Measurements from ENCODE around the gene MON2.
"Not testable (repeated sequence)": the region's sequence is repeated elsewhere in the genome, so short reads cannot be mapped to it uniquely, and the experiment has no call there.

The MON2 gene

DNA sequence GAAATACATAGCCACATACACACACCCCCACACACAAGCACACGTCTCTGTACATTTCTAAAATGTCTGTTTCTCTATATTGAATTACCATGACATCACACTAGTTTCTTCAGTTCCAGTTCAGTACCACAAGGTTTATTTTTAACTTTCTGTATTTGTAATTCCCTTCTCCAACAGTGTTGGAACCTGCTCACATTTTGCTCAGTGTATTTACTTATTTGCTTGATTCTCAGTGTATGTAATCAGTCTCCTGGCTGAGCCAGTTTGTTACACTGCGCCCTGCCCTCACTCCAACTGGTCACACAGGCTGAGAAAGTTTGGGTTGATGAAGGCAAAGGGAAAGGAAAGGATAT is 67.1 kb downstream of the MON2 start:
- in situ Hi-C loops (cut with HindIII; ENCODE audit: low pct_ligation_motif_present, low pct_unique_long_range_greater_than_20kb, low sequenced_read_pairs), result no loop called here
- peak; percentile 58 for DNase-seq

DNA sequence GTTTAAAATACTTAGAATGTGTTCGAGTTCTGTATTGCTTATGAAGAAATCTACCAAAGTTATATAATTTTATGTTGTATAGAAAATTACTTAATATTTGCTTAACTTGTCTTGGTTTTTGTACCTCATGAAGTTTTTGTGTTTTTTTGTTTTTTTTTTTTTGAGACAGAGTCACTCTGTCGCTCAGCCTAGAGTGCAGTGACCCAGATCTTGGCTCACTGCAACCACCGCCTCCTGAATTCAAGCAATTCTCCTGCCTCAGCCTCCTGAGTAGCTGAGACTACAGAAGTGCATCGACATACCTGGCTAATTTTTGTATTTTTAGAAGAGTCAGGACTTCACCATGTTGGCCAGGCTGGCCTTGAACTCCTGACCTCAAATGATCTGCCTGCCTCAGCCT is 69.9 kb downstream of the MON2 start:
- no peak for DNase-seq
- in situ Hi-C loops (cut with HindIII; ENCODE audit: low pct_ligation_motif_present, low pct_unique_long_range_greater_than_20kb, low sequenced_read_pairs), result no loop called here

GRCh38 chr12:62537551-62537950 is 70.9 kb downstream of the MON2 start:
- peak; percentile 24 for DNase-seq
- in situ Hi-C loops (cut with HindIII; ENCODE audit: low pct_ligation_motif_present, low pct_unique_long_range_greater_than_20kb, low sequenced_read_pairs), result no loop called here

- in situ Hi-C loops (cut with HindIII; ENCODE audit: low pct_ligation_motif_present, low pct_unique_long_range_greater_than_20kb, low sequenced_read_pairs), result no loop called here
These were observed 73.7 kb downstream of the MON2 start for GRCh38 chr12:62540354-62540753.

DNA sequence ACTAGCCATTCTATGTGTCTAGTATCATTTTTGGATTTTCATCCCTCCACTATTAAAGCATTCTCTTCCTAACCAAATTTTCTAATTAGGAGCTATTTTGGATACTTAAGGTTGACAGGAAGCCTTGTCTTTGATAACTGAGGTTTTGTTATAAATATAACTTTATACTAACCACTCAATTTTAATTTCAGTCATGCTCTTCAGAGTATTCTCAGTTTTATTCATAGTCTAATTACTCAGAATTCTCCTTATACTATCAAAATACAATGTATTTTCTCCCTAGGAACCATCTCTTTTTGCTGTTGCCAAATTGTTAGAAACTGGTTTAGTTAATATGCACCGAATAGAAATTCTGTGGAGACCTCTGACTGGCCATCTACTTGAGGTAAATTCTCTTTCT is 76.2 kb downstream of the MON2 start:
- in situ Hi-C loops (cut with HindIII; ENCODE audit: low pct_ligation_motif_present, low pct_unique_long_range_greater_than_20kb, low sequenced_read_pairs), result no loop called here
- DNase-seq, result no peak

More at GRCh38 chr12:62540354-62540753, 73.7 kb downstream of the MON2 start:
- DNase-seq, result no peak

- DNase-seq, result no peak
- in situ Hi-C loops (cut with HindIII; ENCODE audit: low pct_ligation_motif_present, low pct_unique_long_range_greater_than_20kb, low sequenced_read_pairs), result no loop called here
These were observed 76.7 kb downstream of the MON2 start for GRCh38 chr12:62543324-62543723.

- in situ Hi-C loops (cut with HindIII; ENCODE audit: low pct_ligation_motif_present, low pct_unique_long_range_greater_than_20kb, low sequenced_read_pairs), result no loop called here
- no peak for DNase-seq
These were observed 77.1 kb downstream of the MON2 start for GRCh38 chr12:62543741-62544140.

DNA sequence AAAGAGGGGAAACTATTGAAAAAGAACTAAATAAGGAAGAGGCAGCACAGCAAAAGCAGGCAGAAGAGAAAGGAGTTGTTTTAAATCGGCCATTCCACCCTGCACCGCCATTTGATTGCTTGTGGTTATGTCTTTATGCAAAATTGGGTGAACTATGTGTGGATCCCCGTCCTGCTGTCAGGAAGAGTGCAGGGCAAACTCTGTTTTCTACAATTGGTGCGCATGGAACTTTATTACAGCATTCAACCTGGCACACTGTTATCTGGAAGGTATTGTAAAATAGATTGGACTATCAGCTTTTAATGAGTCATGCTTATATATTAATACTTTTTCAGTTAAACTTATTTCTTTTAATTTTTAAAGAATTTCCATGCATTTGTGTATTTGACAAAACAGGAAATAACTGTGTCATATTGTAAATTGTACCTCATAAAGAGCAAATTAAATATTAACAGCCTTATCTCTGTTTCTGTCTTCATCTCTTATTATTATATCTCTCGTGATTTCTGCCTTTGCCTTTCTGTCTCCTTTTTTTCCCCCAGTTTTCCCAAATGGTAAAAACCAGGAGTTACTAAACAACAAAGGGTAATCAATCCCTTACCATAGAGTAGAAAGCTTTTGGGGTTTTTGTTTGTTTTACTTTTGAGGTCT is 86.4 kb downstream of the MON2 start:
- DNase-seq, result no peak
- in situ Hi-C loops (cut with HindIII; ENCODE audit: low pct_ligation_motif_present, low pct_unique_long_range_greater_than_20kb, low sequenced_read_pairs), result no loop called here

- DNase-seq; in situ Hi-C loops (cut with HindIII; ENCODE audit: low pct_ligation_motif_present, low pct_unique_long_range_greater_than_20kb, low sequenced_read_pairs): not testable (repeated sequence)
These were observed 92.7 kb downstream of the MON2 start for GRCh38 chr12:62559366-62559765.

DNA sequence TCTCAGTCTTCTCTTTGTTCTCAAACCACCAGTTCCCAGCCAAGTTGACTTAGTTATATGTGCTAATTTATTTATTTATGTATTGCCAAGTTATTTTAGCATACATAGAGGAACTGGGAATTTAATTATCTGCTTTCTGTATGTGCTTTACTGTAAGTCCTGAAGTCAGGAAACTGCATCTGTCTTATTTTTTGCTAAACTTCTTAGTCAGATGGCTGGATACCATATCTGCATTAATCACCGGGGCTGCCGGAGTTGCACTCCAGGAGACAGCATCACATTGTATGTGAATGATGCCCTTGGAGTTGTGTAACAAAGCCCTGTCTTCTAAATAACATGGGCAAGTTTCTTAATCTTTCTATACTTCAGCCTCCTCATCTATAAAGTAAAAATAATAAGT is 96.2 kb downstream of the MON2 start:
- in situ Hi-C loops (cut with HindIII; ENCODE audit: low pct_ligation_motif_present, low pct_unique_long_range_greater_than_20kb, low sequenced_read_pairs), result no loop called here

DNA sequence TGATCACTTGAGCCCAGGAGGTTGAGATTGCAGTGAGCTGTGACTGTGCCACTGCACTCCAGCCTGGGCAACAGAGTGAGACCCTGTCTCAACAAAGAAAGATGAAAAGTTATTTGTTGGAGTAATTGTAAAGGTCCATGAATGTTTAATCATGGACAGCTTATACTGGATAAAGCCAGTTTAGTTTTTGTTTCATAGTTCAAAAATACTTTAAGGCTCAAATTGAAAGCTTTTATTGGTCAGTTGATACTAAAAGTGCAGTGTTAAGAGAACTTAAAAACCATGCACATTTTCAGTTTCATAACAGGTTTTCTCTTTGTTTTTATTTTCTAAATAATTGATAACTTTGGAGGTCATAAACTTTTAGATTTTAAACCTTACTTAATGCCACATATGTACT is 108.4 kb downstream of the MON2 start:
- no peak for DNase-seq
- in situ Hi-C loops (cut with HindIII; ENCODE audit: low pct_ligation_motif_present, low pct_unique_long_range_greater_than_20kb, low sequenced_read_pairs), result no loop called here

More for the DNA sequence above, 96.2 kb downstream of the MON2 start:
- no peak for DNase-seq

DNA sequence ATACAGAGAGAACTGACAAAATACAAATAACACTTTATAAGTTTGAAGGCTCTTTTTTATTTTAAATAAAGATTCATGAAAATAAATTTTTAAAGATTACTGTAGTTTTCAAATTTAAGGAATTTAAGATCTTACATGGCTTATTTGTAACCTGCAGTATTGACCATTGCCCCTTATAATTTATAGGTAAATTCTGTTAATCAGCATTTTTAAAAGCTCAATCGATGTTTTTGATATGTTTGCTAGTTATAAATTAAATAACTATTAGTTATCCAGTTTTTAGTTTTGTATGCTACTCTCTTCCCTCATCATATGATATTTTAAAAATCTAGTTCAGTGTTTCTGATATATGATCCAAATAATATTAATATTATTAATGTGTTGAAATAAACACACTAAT is 109.9 kb downstream of the MON2 start:
- no peak for DNase-seq
- in situ Hi-C loops (cut with HindIII; ENCODE audit: low pct_ligation_motif_present, low pct_unique_long_range_greater_than_20kb, low sequenced_read_pairs), result no loop called here

DNA sequence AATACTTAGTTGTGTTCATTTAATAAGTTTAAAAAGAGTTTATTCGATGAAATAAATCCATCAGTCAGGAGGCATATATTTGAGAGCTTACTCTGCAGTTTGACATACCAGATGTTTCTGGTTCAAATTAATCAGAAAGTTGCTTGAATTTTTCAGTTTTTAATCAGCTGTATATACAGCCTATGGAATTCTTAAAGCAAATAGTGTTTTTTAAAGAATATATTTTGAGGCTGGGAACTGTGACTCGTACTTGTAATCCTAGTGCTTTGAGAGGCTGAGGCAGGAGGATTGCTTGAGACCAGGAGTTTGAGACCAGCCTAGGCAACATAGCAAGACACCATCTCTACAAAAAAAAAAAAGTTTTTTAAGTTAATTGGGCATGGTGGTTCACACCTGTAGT is 112.1 kb downstream of the MON2 start:
- in situ Hi-C loops (cut with HindIII; ENCODE audit: low pct_ligation_motif_present, low pct_unique_long_range_greater_than_20kb, low sequenced_read_pairs), result no loop called here
- DNase-seq, result no peak

DNA sequence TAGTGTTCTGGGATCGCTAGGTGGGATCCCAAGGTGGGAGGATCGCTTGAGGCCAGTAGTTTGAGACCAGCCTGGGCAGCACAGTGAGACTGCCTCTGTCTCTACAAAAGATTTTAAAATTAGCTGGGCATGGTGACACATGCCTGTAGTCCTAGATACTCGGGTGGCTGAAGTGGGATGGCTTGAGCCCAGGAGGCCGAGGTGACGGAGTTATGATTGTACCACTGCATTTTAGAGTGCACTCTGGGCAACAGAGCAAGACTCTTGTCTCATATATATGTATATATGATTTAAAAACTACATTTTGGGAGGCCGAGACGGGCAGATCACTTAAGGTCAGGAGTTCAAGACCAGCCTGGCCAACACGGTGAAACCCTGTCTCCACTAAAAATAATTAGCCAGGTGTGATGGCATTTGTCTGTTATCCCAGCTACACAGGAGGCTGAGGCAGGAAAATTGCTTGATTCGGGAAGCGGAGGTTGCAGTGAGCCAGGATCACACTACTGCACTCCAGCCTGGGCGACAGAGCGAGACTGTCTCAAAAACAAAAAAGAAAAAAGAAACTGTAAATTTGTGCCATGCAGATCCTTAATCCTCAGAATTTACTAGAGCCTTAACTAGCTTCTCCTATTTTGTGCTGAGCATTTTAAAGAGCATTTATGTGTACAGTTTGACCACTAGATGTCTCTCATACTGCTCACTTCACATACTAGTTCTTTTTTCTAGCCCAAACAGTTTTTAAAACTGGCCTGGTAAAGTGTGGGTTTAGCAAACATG is 114.8 kb downstream of the MON2 start:
- in situ Hi-C loops (cut with HindIII; ENCODE audit: low pct_ligation_motif_present, low pct_unique_long_range_greater_than_20kb, low sequenced_read_pairs), result no loop called here
- DNase-seq, result peak; percentile 73

DNA sequence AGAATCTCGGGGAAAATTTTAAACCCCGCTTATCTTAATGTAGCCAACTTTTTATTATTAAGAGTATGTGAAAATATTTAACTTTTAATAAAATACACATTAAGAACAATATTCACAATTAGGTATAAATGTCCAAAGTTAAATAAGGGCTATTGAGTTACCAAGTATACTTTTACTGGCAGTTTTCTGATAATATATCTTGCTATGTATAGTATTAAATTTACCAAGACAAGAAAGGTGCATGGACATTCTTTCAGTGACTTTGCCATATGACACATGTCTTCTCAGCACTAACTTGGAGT is 115.4 kb downstream of the MON2 start:
- in situ Hi-C loops (cut with HindIII; ENCODE audit: low pct_ligation_motif_present, low pct_unique_long_range_greater_than_20kb, low sequenced_read_pairs), result no loop called here

DNA sequence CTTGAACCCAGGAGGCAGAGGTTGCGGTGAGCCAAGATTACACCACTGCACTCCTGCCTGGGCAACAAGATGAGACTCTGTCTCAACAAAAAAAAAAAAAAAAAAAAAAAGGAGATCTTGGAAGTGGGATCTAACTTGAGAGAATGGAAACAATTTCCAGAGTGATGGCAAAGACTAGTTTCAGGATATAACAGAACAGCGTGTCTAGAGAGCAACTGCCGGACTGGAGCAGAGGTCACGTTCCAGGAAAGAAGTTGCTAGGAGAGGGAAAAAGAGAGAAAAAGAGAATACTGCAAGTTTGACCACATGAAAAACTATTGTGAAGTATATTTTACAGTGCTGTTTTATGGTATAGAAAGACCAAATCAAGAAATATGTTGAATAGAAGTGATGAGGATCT is 118.0 kb downstream of the MON2 start:
- in situ Hi-C loops (cut with HindIII; ENCODE audit: low pct_ligation_motif_present, low pct_unique_long_range_greater_than_20kb, low sequenced_read_pairs), result no loop called here
- no peak for DNase-seq

More for the DNA sequence above, 115.4 kb downstream of the MON2 start:
- DNase-seq, result no peak

GRCh38 chr12:62586850-62587249 is 120.2 kb downstream of the MON2 start:
- DNase-seq, result no peak
- in situ Hi-C loops (cut with HindIII; ENCODE audit: low pct_ligation_motif_present, low pct_unique_long_range_greater_than_20kb, low sequenced_read_pairs), result no loop called here

DNA sequence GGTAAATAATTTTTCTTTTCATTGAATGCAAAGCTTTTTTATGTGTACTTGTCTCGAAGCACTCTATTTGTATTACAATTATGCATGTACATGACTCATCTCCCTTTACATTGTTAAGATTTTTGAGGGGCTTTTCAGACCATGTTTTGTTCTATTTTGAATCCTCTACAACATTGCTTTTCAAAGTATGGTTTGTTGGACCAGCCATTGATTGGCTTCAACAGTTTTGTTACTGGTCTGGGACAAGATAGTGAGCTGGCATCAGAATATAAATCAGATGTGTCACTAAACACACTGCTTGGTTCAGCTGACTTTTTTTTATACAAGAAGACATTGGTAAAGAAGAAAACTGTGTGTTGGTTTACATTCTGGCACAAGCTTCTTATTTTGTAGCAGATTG is 122.3 kb downstream of the MON2 start:
- no peak for DNase-seq
- in situ Hi-C loops (cut with HindIII; ENCODE audit: low pct_ligation_motif_present, low pct_unique_long_range_greater_than_20kb, low sequenced_read_pairs), result no loop called here

GRCh38 chr12:62597253-62597652 is 130.6 kb downstream of the MON2 start:
- no peak for DNase-seq
- in situ Hi-C loops (cut with HindIII; ENCODE audit: low pct_ligation_motif_present, low pct_unique_long_range_greater_than_20kb, low sequenced_read_pairs), result no loop called here

DNA sequence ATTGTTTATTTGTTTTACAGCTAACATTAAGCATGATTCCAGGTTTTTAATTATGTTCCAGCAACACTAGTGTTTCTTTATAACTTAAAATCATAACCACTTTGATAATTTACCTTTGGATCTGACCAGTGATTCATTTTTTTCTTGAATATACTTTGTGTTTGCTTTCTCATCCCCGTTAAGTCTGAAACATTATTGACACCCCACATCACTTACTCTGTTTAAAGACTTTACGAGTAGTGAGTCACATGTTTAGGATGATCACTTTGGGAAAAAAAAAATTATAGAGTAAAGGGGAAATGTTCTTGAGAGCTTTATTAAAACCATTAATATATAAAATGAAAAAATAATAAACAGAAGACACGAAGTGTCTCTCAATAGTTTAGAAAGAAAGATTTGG is 132.2 kb downstream of the MON2 start:
- in situ Hi-C loops (cut with HindIII; ENCODE audit: low pct_ligation_motif_present, low pct_unique_long_range_greater_than_20kb, low sequenced_read_pairs), result no loop called here
- DNase-seq, result no peak

All from ACHN (cell line).